Panc1 (cell line): Measurements from ENCODE around the gene KLHL35. TPM values are rescaled to one million over a fixed set of nuclear protein-coding genes. Genes with fewer than 3 reads are reported as not detected.

Experiments used
- ATAC-seq: fragments of 200-7000 bp; cut with Tn5 transposase; 2 replicates; pipeline ENCODE4 v1.9.1; 2020; ENCODE audit warnings: mild to moderate bottlenecking, moderate library complexity
- BruUV-seq: library from RNA; stranded (reverse); fragments of 400-500 nt; replicated peaks from 2 replicates; lab custom pipeline; 2021; lab: Mats Ljungman, UMichigan
- CTCF ChIA-PET: fragments of 300-600 bp; sonication (Branson Sonifier 250); formaldehyde crosslinking; loops from one replicate; lab custom pipeline; 2022; ENCODE audit warnings: antibody characterized with exemption; lab: Charles Lee
- POLR2A ChIA-PET: fragments of 300-600 bp; sonication (Branson Sonifier 250); formaldehyde crosslinking; loops from one replicate; lab custom pipeline; 2022; ENCODE audit warnings: antibody characterized with exemption; lab: Charles Lee
- DNase-seq: peaks from one replicate; pipeline ENCODE4 v3.0.0-alpha.2; 2010; ENCODE audit warnings: low read depth, low spot score
- H3K27ac ChIP-seq: 2 replicates; pipeline ENCODE4 v1.5.1; 2011; ENCODE audit warnings: mild to moderate bottlenecking, low read length, inconsistent platforms
- H3K27me3 ChIP-seq: fragments of 200-500 bp; sonication (Bioruptor generic); 2 replicates; pipeline ENCODE4 v1.6.0; 2014; ENCODE audit warnings: low read length, inconsistent platforms; ENCODE audit not compliant: control insufficient read depth, insufficient read depth
- H3K36me3 ChIP-seq: fragments of 200-500 bp; sonication (Bioruptor generic); 2 replicates; pipeline ENCODE4 v1.5.1; 2014; ENCODE audit warnings: inconsistent platforms, mild to moderate bottlenecking, low read length, moderate library complexity; ENCODE audit not compliant: control insufficient read depth, insufficient read depth
- H3K4me1 ChIP-seq: 2 replicates; pipeline ENCODE4 v1.5.1; 2011; ENCODE audit warnings: inconsistent platforms, mild to moderate bottlenecking, low read length, moderate library complexity; ENCODE audit not compliant: control insufficient read depth, insufficient read depth
- H3K4me3 ChIP-seq, 2 experiments: 2 replicates each; pipeline ENCODE4 v1.5.1; 2011 to 2012; ENCODE audit warnings: low read depth in 2 of 2, low read length in 2 of 2, mild to moderate bottlenecking in 2 of 2, inconsistent platforms in 1 of 2, moderate library complexity in 1 of 2
- H3K9me3 ChIP-seq: fragments of 200-500 bp; sonication (Bioruptor generic); 2 replicates; pipeline ENCODE4 v1.5.1; 2014; ENCODE audit warnings: low read depth, mild to moderate bottlenecking, inconsistent platforms, low read length, moderate library complexity; ENCODE audit not compliant: control insufficient read depth, insufficient read depth
- CTCF ChIP-seq: fragments of 450-650 bp; IDR thresholded peaks from 2 replicates; pipeline ENCODE4 v1.5.1; 2017; ENCODE audit warnings: mild to moderate bottlenecking
- POLR2AphosphoS5 ChIP-seq: IDR thresholded peaks from 2 replicates; pipeline ENCODE4 v1.6.1; 2012; ENCODE audit warnings: mild to moderate bottlenecking, low read depth, low read length, moderate library complexity
- REST ChIP-seq, 2 experiments: IDR thresholded peaks; 2 replicates each; pipeline ENCODE4 v1.6.1; 2011 to 2012; ENCODE audit warnings: low read depth in 2 of 2, control low read depth in 1 of 2, low read length in 1 of 2, mild to moderate bottlenecking in 1 of 2, moderate library complexity in 1 of 2; ENCODE audit not compliant: insufficient read depth in 1 of 2
- SIN3A ChIP-seq: IDR thresholded peaks from 2 replicates; pipeline ENCODE4 v1.6.1; 2012; ENCODE audit warnings: low read depth, mild to moderate bottlenecking, low read length, moderate library complexity, borderline replicate concordance; ENCODE audit not compliant: insufficient read depth
- TCF7L2 ChIP-seq: IDR thresholded peaks from 2 replicates; pipeline ENCODE4 v1.6.1; 2011; ENCODE audit warnings: mild to moderate bottlenecking, low read depth, low read length, inconsistent platforms
- in situ Hi-C: cut with HindIII; loops from 2 replicates; pipeline ENCODE4 v1.10.0; 2016; ENCODE audit warnings: low sequenced_read_pairs, low pct_unique_long_range_greater_than_20kb
- intact Hi-C: fragments of 100-400 bp; cut with micrococcal nuclease; formaldehyde crosslinking; loops from one replicate; pipeline ENCODE4 v1.10.0; 2022; ENCODE audit not compliant: unreplicated experiment
- total RNA-seq: library from RNA; stranded (reverse); gene quantifications from one replicate; pipeline ENCODE4 v1.2.1, GENCODE V29; 2021; ENCODE audit not compliant: unreplicated experiment

Gene KLHL35
- total RNA-seq, 1 experiment from 2014 or later, result 10.9 TPM

- intact Hi-C loops, result loop anchor here (2.0 kb wide), 1 partner anchor 35 kb away; no protein-coding TSS in a partner anchor
- TF ChIP-seq SIN3A (no peak), TCF7L2 (no peak), CTCF (no peak), POLR2AphosphoS5 (no peak), REST (IDR thresholded peaks at IDR 0.05; ENCODE audit: insufficient read depth in 1 of 2, low read depth in 2 of 2, low read length in 1 of 2) (no peak)
- BruUV-seq, result no TSS peak
- Histone ChIP-seq H3K36me3 (no peaks in the 10 kb centered on the region), H3K4me1 (peaks cover 29% of the 10 kb centered on the region), H3K27ac (no peak overlapping the region), H3K9me3 (no peaks in the 10 kb centered on the region), H3K4me3 (no peak overlapping the region), H3K27me3 (no peaks in the 10 kb centered on the region)
- in situ Hi-C loops, result no loop called here
- CTCF ChIA-PET, result interaction anchor here (0.6 to 0.8 kb wide), 3 partner anchors 24 to 131 kb away, joined by 3 to 7 read pairs (median 4); no protein-coding TSS in a partner anchor
- ATAC-seq (no peak), DNase-seq (no peak)
- POLR2A ChIA-PET, result no interaction called here
Measured at GRCh38 chr11:75389925-75390324, 43.1 kb downstream of the KLHL35 start.

- TF ChIP-seq SIN3A, result no peak
- no peak for TF ChIP-seq REST (IDR thresholded peaks at IDR 0.05; ENCODE audit: insufficient read depth in 1 of 2, low read depth in 2 of 2, low read length in 1 of 2)
- no peak for TF ChIP-seq POLR2AphosphoS5
- no peak for TF ChIP-seq CTCF
- TF ChIP-seq TCF7L2, result no peak
- H3K4me1 ChIP-seq, result peaks cover 36% of the 10 kb centered on the region
- intact Hi-C loops (loop anchor here (2.0 kb wide), 1 partner anchor 36 kb away; no protein-coding TSS in a partner anchor), in situ Hi-C loops (no loop called here)
- no peak overlapping the region for H3K4me3 ChIP-seq
- H3K9me3 ChIP-seq, result no peaks in the 10 kb centered on the region
- BruUV-seq, result no TSS peak
- POLR2A ChIA-PET, result no interaction called here
- ATAC-seq (no peak), DNase-seq (no peak)
- H3K27ac ChIP-seq, result peak overlapping the region; percentile 13; the same call in 1 of the 2 replicates
- no peaks in the 10 kb centered on the region for H3K27me3 ChIP-seq
- CTCF ChIA-PET, result interaction anchor here (0.5 to 1.9 kb wide), 6 partner anchors 43 to 144 kb away, joined by 3 to 17 read pairs (median 4); no protein-coding TSS in a partner anchor
- H3K36me3 ChIP-seq, result no peaks in the 10 kb centered on the region
Measured at GRCh38 chr11:75389276-75389605, 43.8 kb downstream of the KLHL35 start.
